ENCODE results near the gene CDHR1. TPM values are rescaled to one million over a fixed set of nuclear protein-coding genes. Genes with fewer than 3 reads are reported as not detected.
"Not testable (repeated sequence)": the region's sequence is repeated elsewhere in the genome, so short reads cannot be mapped to it uniquely, and the experiment has no call there.

Gene CDHR1
- total and polyA plus RNA-seq, 2 donors = 0.52 to 1.3 TPM

- no peak for DNase-seq (ENCODE audit: low read depth in 6 of 9, low spot score in 9 of 9)
- WGBS = 85% methylated on average over 4 of the region's 4 CpGs
- H3K9me3 ChIP-seq (ENCODE audit: control insufficient read depth in 2 of 2, insufficient read depth in 1 of 2, low read length in 1 of 2) = no peaks in the 10 kb centered on the region
- H3K36me3 ChIP-seq (ENCODE audit: control insufficient read depth in 2 of 2, insufficient read depth in 2 of 2, low read length in 1 of 2) = peaks cover 7 to 9% of the 10 kb centered on the region in 2 donors
- no peak overlapping the region for H3K27ac ChIP-seq (ENCODE audit: low read depth in 1 of 2, low read length in 1 of 2)
- no peak overlapping the region for H3K4me3 ChIP-seq (ENCODE audit: low read length in 2 of 2)
- peaks cover 2 to 9% of the 10 kb centered on the region in 2 donors for H3K27me3 ChIP-seq (ENCODE audit: control insufficient read depth in 2 of 2, insufficient read depth in 1 of 2, low read length in 1 of 2)
- H3K4me1 ChIP-seq (ENCODE audit: control insufficient read depth in 2 of 2, insufficient read depth in 2 of 2, low read length in 2 of 2) = no peaks in the 10 kb centered on the region
These were observed 35.8 kb upstream of the CDHR1 start for GRCh38 chr10:84158550-84158949.

GRCh38 chr10:84159076-84159685, 35.2 kb upstream of the CDHR1 start:
- WGBS = 44% methylated on average over 9 of the region's 9 CpGs
- H3K27ac ChIP-seq (ENCODE audit: low read depth in 1 of 2, low read length in 1 of 2) = no peak overlapping the region

GRCh38 chr10:84160663-84161362, 33.5 kb upstream of the CDHR1 start:
- WGBS = 71% methylated on average over 6 of the region's 6 CpGs
- Histone ChIP-seq H3K4me3 (ENCODE audit: low read length in 2 of 2) (no peak overlapping the region), H3K9me3 (ENCODE audit: control insufficient read depth in 2 of 2, insufficient read depth in 1 of 2, low read length in 1 of 2) (no peaks in the 10 kb centered on the region), H3K27me3 (ENCODE audit: control insufficient read depth in 2 of 2, insufficient read depth in 1 of 2, low read length in 1 of 2) (peaks cover 2 to 14% of the 10 kb centered on the region in 2 donors), H3K36me3 (ENCODE audit: control insufficient read depth in 2 of 2, insufficient read depth in 2 of 2, low read length in 1 of 2) (no peaks in the 10 kb centered on the region), H3K27ac (ENCODE audit: low read depth in 1 of 2, low read length in 1 of 2) (no peak overlapping the region), H3K4me1 (ENCODE audit: control insufficient read depth in 2 of 2, insufficient read depth in 2 of 2, low read length in 2 of 2) (no peaks in the 10 kb centered on the region)
- DNase-seq (ENCODE audit: low read depth in 6 of 9, low spot score in 9 of 9) = no peak

More at GRCh38 chr10:84159076-84159685, 35.2 kb upstream of the CDHR1 start:
- Histone ChIP-seq H3K4me3 (ENCODE audit: low read length in 2 of 2) (no peak overlapping the region), H3K27me3 (ENCODE audit: control insufficient read depth in 2 of 2, insufficient read depth in 1 of 2, low read length in 1 of 2) (peaks cover 2 to 14% of the 10 kb centered on the region in 2 donors), H3K36me3 (ENCODE audit: control insufficient read depth in 2 of 2, insufficient read depth in 2 of 2, low read length in 1 of 2) (peaks cover 7 to 8% of the 10 kb centered on the region in 2 donors), H3K4me1 (ENCODE audit: control insufficient read depth in 2 of 2, insufficient read depth in 2 of 2, low read length in 2 of 2) (no peaks in the 10 kb centered on the region), H3K9me3 (ENCODE audit: control insufficient read depth in 2 of 2, insufficient read depth in 1 of 2, low read length in 1 of 2) (no peaks in the 10 kb centered on the region)
- DNase-seq (ENCODE audit: low read depth in 6 of 9, low spot score in 9 of 9) = no peak

- no peaks in the 10 kb centered on the region for H3K4me1 ChIP-seq (ENCODE audit: control insufficient read depth in 2 of 2, insufficient read depth in 2 of 2, low read length in 2 of 2)
- 84% methylated on average over 2 of the region's 2 CpGs for WGBS
- no peaks in the 10 kb centered on the region for H3K36me3 ChIP-seq (ENCODE audit: control insufficient read depth in 2 of 2, insufficient read depth in 2 of 2, low read length in 1 of 2)
- peaks cover 2 to 11% of the 10 kb centered on the region in 2 donors for H3K27me3 ChIP-seq (ENCODE audit: control insufficient read depth in 2 of 2, insufficient read depth in 1 of 2, low read length in 1 of 2)
- no peak overlapping the region for H3K27ac ChIP-seq (ENCODE audit: low read depth in 1 of 2, low read length in 1 of 2)
- no peak overlapping the region for H3K4me3 ChIP-seq (ENCODE audit: low read length in 2 of 2)
- H3K9me3 ChIP-seq (ENCODE audit: control insufficient read depth in 2 of 2, insufficient read depth in 1 of 2, low read length in 1 of 2) = no peaks in the 10 kb centered on the region
- no peak for DNase-seq (ENCODE audit: low read depth in 6 of 9, low spot score in 9 of 9)
These were observed 30.3 kb upstream of the CDHR1 start for GRCh38 chr10:84163996-84164395.

GRCh38 chr10:84164442-84164841, 29.9 kb upstream of the CDHR1 start:
- H3K36me3 ChIP-seq (ENCODE audit: control insufficient read depth in 2 of 2, insufficient read depth in 2 of 2, low read length in 1 of 2) = no peaks in the 10 kb centered on the region
- peaks cover 2 to 8% of the 10 kb centered on the region in 2 donors for H3K27me3 ChIP-seq (ENCODE audit: control insufficient read depth in 2 of 2, insufficient read depth in 1 of 2, low read length in 1 of 2)
- WGBS = 50% methylated on average over 2 of the region's 2 CpGs
- no peaks in the 10 kb centered on the region for H3K4me1 ChIP-seq (ENCODE audit: control insufficient read depth in 2 of 2, insufficient read depth in 2 of 2, low read length in 2 of 2)
- no peaks in the 10 kb centered on the region for H3K9me3 ChIP-seq (ENCODE audit: control insufficient read depth in 2 of 2, insufficient read depth in 1 of 2, low read length in 1 of 2)
- DNase-seq (ENCODE audit: low read depth in 6 of 9, low spot score in 9 of 9) = no peak
- no peak overlapping the region for H3K27ac ChIP-seq (ENCODE audit: low read depth in 1 of 2, low read length in 1 of 2)
- no peak overlapping the region for H3K4me3 ChIP-seq (ENCODE audit: low read length in 2 of 2)

- WGBS = over 99% methylated on average over 4 of the region's 4 CpGs
- Histone ChIP-seq H3K4me1 (ENCODE audit: control insufficient read depth in 2 of 2, insufficient read depth in 2 of 2, low read length in 2 of 2) (no peaks in the 10 kb centered on the region), H3K27ac (ENCODE audit: low read depth in 1 of 2, low read length in 1 of 2) (no peak overlapping the region), H3K4me3 (ENCODE audit: low read length in 2 of 2) (no peak overlapping the region), H3K9me3 (ENCODE audit: control insufficient read depth in 2 of 2, insufficient read depth in 1 of 2, low read length in 1 of 2) (no peaks in the 10 kb centered on the region), H3K36me3 (ENCODE audit: control insufficient read depth in 2 of 2, insufficient read depth in 2 of 2, low read length in 1 of 2) (no peaks in the 10 kb centered on the region), H3K27me3 (ENCODE audit: control insufficient read depth in 2 of 2, insufficient read depth in 1 of 2, low read length in 1 of 2) (peaks cover 0 to 8% of the 10 kb centered on the region in 2 donors)
- DNase-seq (ENCODE audit: low read depth in 6 of 9, low spot score in 9 of 9) = no peak
These were observed 27.6 kb upstream of the CDHR1 start for GRCh38 chr10:84166620-84167288.

- H3K27me3 ChIP-seq (ENCODE audit: control insufficient read depth in 2 of 2, insufficient read depth in 1 of 2, low read length in 1 of 2); H3K4me3 ChIP-seq (ENCODE audit: low read length in 2 of 2); DNase-seq (ENCODE audit: low read depth in 6 of 9, low spot score in 9 of 9); H3K4me1 ChIP-seq (ENCODE audit: control insufficient read depth in 2 of 2, insufficient read depth in 2 of 2, low read length in 2 of 2); H3K27ac ChIP-seq (ENCODE audit: low read depth in 1 of 2, low read length in 1 of 2); H3K36me3 ChIP-seq (ENCODE audit: control insufficient read depth in 2 of 2, insufficient read depth in 2 of 2, low read length in 1 of 2); H3K9me3 ChIP-seq (ENCODE audit: control insufficient read depth in 2 of 2, insufficient read depth in 1 of 2, low read length in 1 of 2): not testable (repeated sequence)
- 93% methylated on average over 2 of the region's 2 CpGs for WGBS
These were observed 27.1 kb upstream of the CDHR1 start for GRCh38 chr10:84167289-84167653.

GRCh38 chr10:84168382-84168781, 26.0 kb upstream of the CDHR1 start:
- not testable (repeated sequence) for H3K27ac ChIP-seq (ENCODE audit: low read depth in 1 of 2, low read length in 1 of 2); DNase-seq (ENCODE audit: low read depth in 6 of 9, low spot score in 9 of 9); H3K4me1 ChIP-seq (ENCODE audit: control insufficient read depth in 2 of 2, insufficient read depth in 2 of 2, low read length in 2 of 2); H3K4me3 ChIP-seq (ENCODE audit: low read length in 2 of 2); H3K9me3 ChIP-seq (ENCODE audit: control insufficient read depth in 2 of 2, insufficient read depth in 1 of 2, low read length in 1 of 2); H3K36me3 ChIP-seq (ENCODE audit: control insufficient read depth in 2 of 2, insufficient read depth in 2 of 2, low read length in 1 of 2); H3K27me3 ChIP-seq (ENCODE audit: control insufficient read depth in 2 of 2, insufficient read depth in 1 of 2, low read length in 1 of 2)
- whole genome bisulfite sequencing = 97% methylated on average over 10 of the region's 10 CpGs

- not testable (repeated sequence) for H3K27ac ChIP-seq (ENCODE audit: low read depth in 1 of 2, low read length in 1 of 2); H3K4me1 ChIP-seq (ENCODE audit: control insufficient read depth in 2 of 2, insufficient read depth in 2 of 2, low read length in 2 of 2); H3K4me3 ChIP-seq (ENCODE audit: low read length in 2 of 2); DNase-seq (ENCODE audit: low read depth in 6 of 9, low spot score in 9 of 9); H3K27me3 ChIP-seq (ENCODE audit: control insufficient read depth in 2 of 2, insufficient read depth in 1 of 2, low read length in 1 of 2); H3K36me3 ChIP-seq (ENCODE audit: control insufficient read depth in 2 of 2, insufficient read depth in 2 of 2, low read length in 1 of 2); H3K9me3 ChIP-seq (ENCODE audit: control insufficient read depth in 2 of 2, insufficient read depth in 1 of 2, low read length in 1 of 2)
- 95% methylated on average over 2 of the region's 2 CpGs for WGBS
These were observed 23.1 kb upstream of the CDHR1 start for GRCh38 chr10:84171237-84171636.
